ENCODE measurements around the gene FKBP9.

GRCh38 chr7:32921896-32922295 is 35.3 kb upstream of the FKBP9 start:
- TF ChIP-seq CTCF (conservative IDR thresholded peaks at IDR 0.05) (no peak), ZFX (IDR thresholded peaks at IDR 0.05) (no peak)

Measured in C4-2B (cell line).